ENCODE results near the gene ZNF566.

The ZNF566 gene

GRCh38 chr19:36436531-36436930, 52.8 kb downstream of the ZNF566 start:
- peak; percentile 29 for DNase-seq (ENCODE audit: low read depth)
- no peaks in the 10 kb centered on the region for H3K27me3 ChIP-seq (replicated peaks; ENCODE audit: control insufficient read depth, insufficient read depth, low read length)
- no peak overlapping the region for H3K4me3 ChIP-seq (ENCODE audit: low read length)
- H3K36me3 ChIP-seq (ENCODE audit: control insufficient read depth, insufficient read depth, low read length, severe bottlenecking) = no peaks in the 10 kb centered on the region
- peaks cover 4% of the 10 kb centered on the region for H3K9me3 ChIP-seq (ENCODE audit: control insufficient read depth, low read length)
- H3K4me1 ChIP-seq (ENCODE audit: control insufficient read depth, insufficient read depth, low read length) = no peaks in the 10 kb centered on the region
- H3K9ac ChIP-seq (ENCODE audit: low read length) = no peak overlapping the region

- Histone ChIP-seq H3K27me3 (replicated peaks; ENCODE audit: control insufficient read depth, insufficient read depth, low read length) (no peaks in the 10 kb centered on the region), H3K9ac (ENCODE audit: low read length) (no peak overlapping the region), H3K36me3 (ENCODE audit: control insufficient read depth, insufficient read depth, low read length, severe bottlenecking) (no peaks in the 10 kb centered on the region), H3K9me3 (ENCODE audit: control insufficient read depth, low read length) (no peaks in the 10 kb centered on the region), H3K4me3 (ENCODE audit: low read length) (no peak overlapping the region), H3K4me1 (ENCODE audit: control insufficient read depth, insufficient read depth, low read length) (no peaks in the 10 kb centered on the region)
- DNase-seq (ENCODE audit: low read depth) = no peak
Observed at GRCh38 chr19:36423925-36424324, 65.4 kb downstream of the ZNF566 start.

GRCh38 chr19:36421749-36422481, 67.4 kb downstream of the ZNF566 start:
- H3K9ac ChIP-seq (ENCODE audit: low read length) = peak overlapping the region; percentile 80
- DNase-seq (ENCODE audit: low read depth) = no peak
- peak overlapping the region; percentile 82 for H3K4me3 ChIP-seq (ENCODE audit: low read length)
- no peaks in the 10 kb centered on the region for H3K36me3 ChIP-seq (ENCODE audit: control insufficient read depth, insufficient read depth, low read length, severe bottlenecking)
- H3K9me3 ChIP-seq (ENCODE audit: control insufficient read depth, low read length) = no peaks in the 10 kb centered on the region
- H3K27me3 ChIP-seq (replicated peaks; ENCODE audit: control insufficient read depth, insufficient read depth, low read length) = no peaks in the 10 kb centered on the region
- H3K4me1 ChIP-seq (ENCODE audit: control insufficient read depth, insufficient read depth, low read length) = peaks cover 11% of the 10 kb centered on the region

- Histone ChIP-seq H3K36me3 (ENCODE audit: control insufficient read depth, insufficient read depth, low read length, severe bottlenecking) (no peaks in the 10 kb centered on the region), H3K9ac (ENCODE audit: low read length) (peak overlapping the region; percentile 80), H3K9me3 (ENCODE audit: control insufficient read depth, low read length) (no peaks in the 10 kb centered on the region), H3K27me3 (replicated peaks; ENCODE audit: control insufficient read depth, insufficient read depth, low read length) (no peaks in the 10 kb centered on the region), H3K4me3 (ENCODE audit: low read length) (peak overlapping the region; percentile 82), H3K4me1 (ENCODE audit: control insufficient read depth, insufficient read depth, low read length) (peaks cover 11% of the 10 kb centered on the region)
- DNase-seq (ENCODE audit: low read depth) = peak; percentile 20
Observed at GRCh38 chr19:36420961-36421748, 68.2 kb downstream of the ZNF566 start.

GRCh38 chr19:36418287-36419001, 70.9 kb downstream of the ZNF566 start, which contains the start of gene ZFP82:
TSS of gene ZFP82 (minus strand) at chr19:36418644. CDS start at chr19:36409789, 8,855 bp downstream.
- peaks cover 11% of the 10 kb centered on the region for H3K4me1 ChIP-seq (ENCODE audit: control insufficient read depth, insufficient read depth, low read length)
- H3K9ac ChIP-seq (ENCODE audit: low read length) = peak within 1 kb of the TSS; percentile 93
- no peaks in the 10 kb centered on the region for H3K36me3 ChIP-seq (ENCODE audit: control insufficient read depth, insufficient read depth, low read length, severe bottlenecking)
- peak within 1 kb of the TSS; percentile 85 for H3K4me3 ChIP-seq (ENCODE audit: low read length)
- DNase-seq (ENCODE audit: low read depth) = peak; percentile 84
- no peaks in the 10 kb centered on the region for H3K9me3 ChIP-seq (ENCODE audit: control insufficient read depth, low read length)
- no peaks in the 10 kb centered on the region for H3K27me3 ChIP-seq (replicated peaks; ENCODE audit: control insufficient read depth, insufficient read depth, low read length)

- peaks cover 11% of the 10 kb centered on the region for H3K4me1 ChIP-seq (ENCODE audit: control insufficient read depth, insufficient read depth, low read length)
- no peak for DNase-seq (ENCODE audit: low read depth)
- H3K4me3 ChIP-seq (ENCODE audit: low read length) = peak overlapping the region; percentile 85
- peaks cover 3% of the 10 kb centered on the region for H3K36me3 ChIP-seq (ENCODE audit: control insufficient read depth, insufficient read depth, low read length, severe bottlenecking)
- no peaks in the 10 kb centered on the region for H3K27me3 ChIP-seq (replicated peaks; ENCODE audit: control insufficient read depth, insufficient read depth, low read length)
- H3K9ac ChIP-seq (ENCODE audit: low read length) = peak overlapping the region; percentile 93
- H3K9me3 ChIP-seq (ENCODE audit: control insufficient read depth, low read length) = peaks cover 2% of the 10 kb centered on the region
Observed at GRCh38 chr19:36417752-36418286, 71.5 kb downstream of the ZNF566 start.

- Histone ChIP-seq H3K4me1 (ENCODE audit: control insufficient read depth, insufficient read depth, low read length) (no peaks in the 10 kb centered on the region), H3K4me3 (ENCODE audit: low read length) (no peak overlapping the region), H3K36me3 (ENCODE audit: control insufficient read depth, insufficient read depth, low read length, severe bottlenecking) (peaks cover 52% of the 10 kb centered on the region), H3K9me3 (ENCODE audit: control insufficient read depth, low read length) (peaks cover 40% of the 10 kb centered on the region), H3K9ac (ENCODE audit: low read length) (no peak overlapping the region), H3K27me3 (replicated peaks; ENCODE audit: control insufficient read depth, insufficient read depth, low read length) (no peaks in the 10 kb centered on the region)
- no peak for DNase-seq (ENCODE audit: low read depth)
Observed at GRCh38 chr19:36409841-36410240, 79.5 kb downstream of the ZNF566 start.

- Histone ChIP-seq H3K9ac (ENCODE audit: low read length) (no peak overlapping the region), H3K4me1 (ENCODE audit: control insufficient read depth, insufficient read depth, low read length) (no peaks in the 10 kb centered on the region), H3K9me3 (ENCODE audit: control insufficient read depth, low read length) (peaks cover 53% of the 10 kb centered on the region), H3K27me3 (replicated peaks; ENCODE audit: control insufficient read depth, insufficient read depth, low read length) (no peaks in the 10 kb centered on the region), H3K36me3 (ENCODE audit: control insufficient read depth, insufficient read depth, low read length, severe bottlenecking) (peaks cover 67% of the 10 kb centered on the region), H3K4me3 (ENCODE audit: low read length) (peak overlapping the region; percentile 54)
- DNase-seq (ENCODE audit: low read depth) = no peak
Observed at GRCh38 chr19:36408101-36408500, 81.3 kb downstream of the ZNF566 start.

- no peak overlapping the region for H3K9ac ChIP-seq (ENCODE audit: low read length)
- no peaks in the 10 kb centered on the region for H3K27me3 ChIP-seq (replicated peaks; ENCODE audit: control insufficient read depth, insufficient read depth, low read length)
- DNase-seq (ENCODE audit: low read depth) = no peak
- H3K36me3 ChIP-seq (ENCODE audit: control insufficient read depth, insufficient read depth, low read length, severe bottlenecking) = peaks cover 91% of the 10 kb centered on the region
- H3K9me3 ChIP-seq (ENCODE audit: control insufficient read depth, low read length) = peaks cover 72% of the 10 kb centered on the region
- no peak overlapping the region for H3K4me3 ChIP-seq (ENCODE audit: low read length)
- H3K4me1 ChIP-seq (ENCODE audit: control insufficient read depth, insufficient read depth, low read length) = no peaks in the 10 kb centered on the region
Observed at GRCh38 chr19:36404498-36404897, 84.9 kb downstream of the ZNF566 start.

GRCh38 chr19:36401475-36401874, 87.9 kb downstream of the ZNF566 start:
- no peaks in the 10 kb centered on the region for H3K27me3 ChIP-seq (replicated peaks; ENCODE audit: control insufficient read depth, insufficient read depth, low read length)
- no peak for DNase-seq (ENCODE audit: low read depth)
- no peak overlapping the region for H3K4me3 ChIP-seq (ENCODE audit: low read length)
- peaks cover 85% of the 10 kb centered on the region for H3K9me3 ChIP-seq (ENCODE audit: control insufficient read depth, low read length)
- no peaks in the 10 kb centered on the region for H3K4me1 ChIP-seq (ENCODE audit: control insufficient read depth, insufficient read depth, low read length)
- no peak overlapping the region for H3K9ac ChIP-seq (ENCODE audit: low read length)
- peaks cover 92% of the 10 kb centered on the region for H3K36me3 ChIP-seq (ENCODE audit: control insufficient read depth, insufficient read depth, low read length, severe bottlenecking)

- H3K9ac ChIP-seq (ENCODE audit: low read length) = no peak overlapping the region
- peaks cover 87% of the 10 kb centered on the region for H3K9me3 ChIP-seq (ENCODE audit: control insufficient read depth, low read length)
- H3K4me3 ChIP-seq (ENCODE audit: low read length) = peak overlapping the region; percentile 27
- no peak for DNase-seq (ENCODE audit: low read depth)
- no peaks in the 10 kb centered on the region for H3K4me1 ChIP-seq (ENCODE audit: control insufficient read depth, insufficient read depth, low read length)
- H3K36me3 ChIP-seq (ENCODE audit: control insufficient read depth, insufficient read depth, low read length, severe bottlenecking) = peaks cover 91% of the 10 kb centered on the region
- H3K27me3 ChIP-seq (replicated peaks; ENCODE audit: control insufficient read depth, insufficient read depth, low read length) = no peaks in the 10 kb centered on the region
Observed at GRCh38 chr19:36398571-36398970, 90.8 kb downstream of the ZNF566 start.
